Amniotic stem cell (primary cell): Measurements from ENCODE around the gene AFF1.

Experiments used
- DNase-seq: peaks from one replicate; lab custom pipeline; 2025; lab: John Stamatoyannopoulos, UW

AFF1 gene

DNA sequence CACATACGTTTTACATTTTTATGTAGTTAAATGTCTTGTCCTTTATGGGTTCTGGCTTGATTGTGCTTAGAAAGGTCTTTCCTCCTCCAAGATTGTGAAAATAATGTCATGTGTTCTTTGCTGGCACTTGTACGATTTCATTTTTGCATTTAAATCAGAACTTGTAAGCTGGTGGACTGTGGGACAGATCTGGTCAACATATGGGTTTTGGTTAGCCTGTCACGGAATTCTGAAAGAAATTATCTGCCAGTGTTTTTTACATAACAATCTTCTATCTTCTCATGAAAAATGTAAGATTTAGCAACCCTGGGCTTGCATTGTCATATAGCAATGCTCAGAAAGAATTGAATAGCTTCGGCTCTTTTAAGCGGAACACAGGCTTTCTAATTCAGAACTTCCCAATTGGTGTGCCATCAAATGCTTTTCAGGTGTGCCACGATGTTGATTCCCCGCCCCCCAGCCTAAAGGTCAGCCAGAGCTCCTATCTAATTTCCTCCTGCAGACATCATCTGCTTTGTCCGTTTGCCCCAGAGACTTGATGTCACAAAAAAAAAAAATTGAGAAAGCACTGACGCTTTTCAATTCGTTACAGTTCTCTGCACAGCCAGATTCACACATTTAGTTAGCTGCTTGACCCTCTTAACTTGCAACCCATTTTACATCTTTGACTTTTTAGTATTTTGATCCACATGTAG, 16.2 kb downstream of the AFF1 start:
- DNase-seq: no peak

DNA sequence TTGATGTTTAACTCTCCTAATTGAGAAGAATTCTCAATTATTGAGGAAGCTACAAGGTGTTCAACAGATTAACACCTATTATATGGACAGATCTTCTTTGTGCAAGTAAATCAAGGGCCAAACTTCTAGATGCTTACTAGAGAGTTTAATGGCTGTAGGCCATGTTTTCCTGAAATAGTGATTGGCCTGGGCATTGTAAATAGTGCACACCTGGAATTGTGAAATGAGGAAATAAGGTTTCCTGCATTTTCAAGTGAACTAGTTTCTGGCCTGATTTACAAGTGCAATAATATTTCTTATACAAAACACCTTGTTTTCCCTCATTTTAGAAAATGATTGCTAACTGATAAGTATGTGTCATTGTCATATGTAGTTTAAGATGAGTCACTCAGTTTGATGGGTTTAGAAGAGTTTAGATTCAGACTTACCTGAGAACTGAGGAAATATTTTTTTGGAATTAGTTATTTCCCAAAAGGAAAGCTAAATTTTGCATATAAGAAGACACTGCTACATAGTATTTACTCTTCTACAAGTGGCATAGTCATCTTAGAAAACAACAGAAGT, 21.2 kb downstream of the AFF1 start:
- no peak for DNase-seq

GRCh38 chr4:86957215-86957614, 22.4 kb downstream of the AFF1 start:
- no peak for DNase-seq

DNA sequence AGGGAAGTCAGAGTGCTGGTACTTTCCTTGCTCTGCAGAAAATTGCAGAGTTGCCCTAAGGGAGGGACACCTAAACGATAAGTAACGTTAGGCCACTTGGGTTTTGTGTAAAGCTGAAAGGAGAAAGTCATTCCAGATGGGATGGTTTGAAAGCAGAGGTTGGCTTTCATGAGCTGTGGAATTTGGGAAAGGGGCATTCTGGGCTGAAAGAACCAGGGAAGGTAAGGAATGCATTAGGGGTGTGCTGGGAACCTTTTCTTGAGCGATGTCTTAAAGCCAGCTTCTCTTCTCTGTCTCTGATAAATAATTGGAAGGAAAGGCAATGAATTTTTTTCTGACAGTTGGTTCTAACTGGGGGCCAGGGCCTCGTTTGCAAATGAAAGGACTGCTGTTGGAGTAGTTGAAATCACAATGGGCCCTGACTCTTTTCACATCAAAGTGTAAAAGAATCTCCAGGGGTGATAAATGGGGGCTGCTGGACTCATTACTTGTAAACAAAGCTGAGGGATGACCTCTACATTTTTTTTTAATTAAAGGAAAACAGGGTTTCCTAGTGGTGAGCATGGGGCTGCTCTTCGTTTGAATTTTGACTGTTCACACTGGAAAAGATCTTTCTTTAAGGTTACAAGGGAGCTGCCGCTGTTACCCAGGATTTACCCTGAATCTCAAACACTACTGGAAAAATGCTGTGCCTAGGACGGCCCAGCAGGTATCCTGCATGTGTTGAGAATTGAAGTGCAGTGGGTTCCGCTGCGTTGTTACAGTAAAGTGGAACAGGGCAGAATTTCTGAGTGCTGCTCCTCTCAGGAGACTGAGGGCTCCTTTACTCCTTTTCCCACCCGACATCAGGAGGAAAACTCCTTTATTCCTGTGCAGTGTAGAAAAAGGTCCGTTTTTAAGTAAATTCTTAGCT, 25.0 kb downstream of the AFF1 start:
- no peak for DNase-seq

GRCh38 chr4:86960557-86960961, 25.7 kb downstream of the AFF1 start:
- no peak for DNase-seq

DNA sequence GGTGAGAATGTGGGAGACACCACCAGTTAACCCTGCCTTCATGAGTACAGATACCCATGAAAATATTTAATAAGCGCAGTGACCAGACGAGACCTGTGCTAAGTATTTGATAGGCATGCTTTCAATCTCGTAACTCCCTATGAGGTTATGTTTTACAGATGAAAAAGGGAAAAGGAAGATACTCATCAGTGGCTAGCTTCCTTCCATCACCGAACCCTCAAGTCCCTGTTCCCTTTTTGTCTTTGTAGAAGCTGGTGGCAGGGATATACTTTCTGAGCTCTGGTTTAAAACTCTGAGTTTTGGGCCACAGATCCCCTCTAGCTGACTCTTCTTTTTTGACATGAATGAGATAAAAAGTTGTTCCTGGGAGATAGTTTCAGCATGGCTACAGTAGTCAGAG, 26.3 kb downstream of the AFF1 start:
- DNase-seq: no peak

DNA sequence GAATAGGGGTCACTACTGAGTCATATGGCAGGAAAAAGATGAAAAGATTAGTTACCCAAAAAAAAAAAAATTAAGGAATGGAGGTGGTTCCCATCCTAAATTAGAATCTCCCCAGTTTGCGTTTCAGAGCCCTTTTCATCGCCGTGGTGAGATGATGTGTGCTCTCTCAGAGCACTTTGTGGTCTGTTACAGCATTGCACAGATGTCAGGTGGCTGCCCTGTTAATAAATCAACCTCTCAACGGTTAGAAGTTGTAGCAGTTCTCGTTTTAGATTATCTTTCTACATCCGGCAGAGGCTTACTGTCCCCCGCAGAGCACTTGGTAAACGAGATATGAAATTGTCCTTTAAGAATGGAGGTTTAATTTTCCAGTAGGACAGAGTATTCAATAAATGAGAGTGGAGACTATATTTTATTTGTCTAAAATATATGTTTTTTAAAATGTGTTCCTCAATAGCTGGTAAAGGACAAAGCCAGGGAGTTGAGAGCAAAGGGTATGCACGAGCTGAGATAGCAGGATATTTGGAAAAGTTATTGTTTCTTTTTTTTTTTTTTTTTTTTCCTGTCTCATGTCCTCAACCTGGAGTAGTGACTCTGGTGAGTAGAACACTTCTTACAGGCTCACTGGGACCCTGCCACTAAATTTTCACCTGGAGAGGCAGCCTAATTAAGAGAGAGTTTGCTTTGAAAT, 26.9 kb downstream of the AFF1 start:
- DNase-seq: no peak

- DNase-seq: no peak
Measured at GRCh38 chr4:86963697-86964096, 28.9 kb downstream of the AFF1 start.

GRCh38 chr4:86965019-86965976, 30.5 kb downstream of the AFF1 start:
- no peak for DNase-seq

DNA sequence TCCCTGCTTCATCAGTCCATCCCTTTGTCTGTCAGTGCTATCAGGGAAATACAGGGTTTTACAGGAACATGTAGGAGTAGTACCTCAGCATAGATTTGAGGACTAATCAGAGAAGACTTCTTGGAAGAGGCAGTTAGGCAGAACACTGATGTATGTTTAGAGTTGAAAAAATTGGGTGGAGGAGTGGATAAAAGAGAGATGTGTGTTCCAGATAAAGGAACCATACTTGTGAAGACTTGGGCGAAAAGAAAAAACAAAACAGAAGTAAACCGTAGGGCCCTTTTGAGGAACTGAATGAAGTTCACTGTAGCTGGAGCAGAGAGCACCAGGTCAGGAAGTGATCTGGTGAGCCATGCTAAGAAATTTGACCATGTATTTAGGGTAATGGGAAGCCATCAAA, 32.3 kb downstream of the AFF1 start:
- DNase-seq: no peak

- DNase-seq: no peak
Measured at GRCh38 chr4:86967798-86968197, 33.0 kb downstream of the AFF1 start.

DNA sequence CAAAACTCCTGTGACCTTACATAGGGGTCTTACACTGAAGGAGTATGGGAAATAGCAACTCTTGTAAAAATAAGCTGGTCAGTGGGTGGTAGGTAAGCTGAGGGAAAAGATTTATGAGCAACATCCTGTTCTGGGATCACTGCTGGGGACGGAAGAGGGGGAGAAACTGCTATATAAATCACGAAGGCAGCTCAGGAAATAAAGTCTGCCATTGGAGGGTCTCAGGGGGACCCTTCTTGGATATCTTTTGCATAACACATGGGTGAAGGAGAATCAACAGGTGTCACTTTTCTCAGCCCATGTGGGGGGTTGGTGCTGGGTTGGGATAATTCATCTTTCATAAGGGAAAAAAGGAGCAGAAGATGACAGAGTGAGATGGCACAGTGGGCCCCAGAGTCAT, 33.7 kb downstream of the AFF1 start:
- no peak for DNase-seq

- no peak for DNase-seq
Measured at GRCh38 chr4:86970447-86971354, 35.9 kb downstream of the AFF1 start.

GRCh38 chr4:86971355-86971683, 36.5 kb downstream of the AFF1 start:
- no peak for DNase-seq

DNA sequence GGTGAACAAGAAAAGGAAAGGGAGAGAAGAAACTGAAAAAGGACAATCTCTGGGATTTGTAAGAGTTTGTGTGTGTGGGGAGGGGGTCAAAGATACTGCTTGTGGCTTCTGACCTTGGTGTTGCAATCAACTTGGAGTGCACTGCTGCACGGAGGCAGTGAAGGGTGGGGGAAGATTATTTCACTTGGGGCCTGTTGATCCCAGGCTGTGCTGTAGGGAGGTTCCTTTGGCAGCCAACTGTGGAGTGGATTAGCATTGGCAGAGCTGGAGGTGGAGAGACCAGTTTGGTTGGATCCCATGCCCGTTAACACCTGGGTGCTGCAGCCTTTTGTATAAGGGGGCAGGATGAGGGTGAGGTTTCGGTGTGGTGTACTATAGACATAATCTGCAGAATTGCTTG, 38.2 kb downstream of the AFF1 start:
- no peak for DNase-seq

DNA sequence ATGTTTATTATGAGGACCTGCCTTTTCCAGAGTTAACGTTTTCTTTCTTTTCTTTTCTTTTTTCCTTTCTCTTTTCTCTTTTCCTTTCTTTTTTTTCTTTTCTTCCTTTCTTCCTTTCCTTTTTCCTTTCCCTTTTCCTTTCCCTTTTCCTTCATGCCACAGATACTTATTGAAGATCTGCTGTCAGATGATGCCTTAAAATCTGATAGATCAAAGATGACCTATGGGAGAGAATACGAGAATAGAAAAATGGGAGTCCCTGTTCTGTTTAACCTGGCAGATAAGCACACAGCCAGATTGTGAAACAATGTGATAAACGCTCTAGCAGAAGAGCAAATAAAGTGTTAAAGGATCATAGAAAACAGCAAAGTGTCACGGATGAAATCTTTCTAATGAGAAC, 38.9 kb downstream of the AFF1 start:
- DNase-seq: no peak

DNA sequence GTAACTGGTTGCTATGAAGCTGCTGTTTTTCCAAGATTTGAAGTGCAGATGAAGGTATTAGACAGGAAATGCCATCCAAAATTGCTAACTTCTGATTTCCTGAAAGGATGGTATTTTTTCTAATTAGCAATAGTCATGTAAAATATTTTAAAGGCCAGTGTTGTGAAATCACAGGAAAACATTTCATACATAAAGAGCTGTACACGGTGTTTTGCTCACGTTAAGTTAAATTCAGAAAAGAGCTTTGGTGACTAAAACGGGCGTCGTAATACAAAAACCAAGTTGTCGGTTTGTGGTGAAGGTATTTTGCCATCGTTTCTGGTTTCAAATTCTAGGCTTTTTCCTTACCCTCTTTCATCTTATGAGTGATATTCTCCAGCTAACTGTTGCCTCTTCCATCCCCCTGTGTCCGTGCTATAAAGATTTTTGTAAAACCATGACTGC, 39.8 kb downstream of the AFF1 start:
- DNase-seq: no peak

DNA sequence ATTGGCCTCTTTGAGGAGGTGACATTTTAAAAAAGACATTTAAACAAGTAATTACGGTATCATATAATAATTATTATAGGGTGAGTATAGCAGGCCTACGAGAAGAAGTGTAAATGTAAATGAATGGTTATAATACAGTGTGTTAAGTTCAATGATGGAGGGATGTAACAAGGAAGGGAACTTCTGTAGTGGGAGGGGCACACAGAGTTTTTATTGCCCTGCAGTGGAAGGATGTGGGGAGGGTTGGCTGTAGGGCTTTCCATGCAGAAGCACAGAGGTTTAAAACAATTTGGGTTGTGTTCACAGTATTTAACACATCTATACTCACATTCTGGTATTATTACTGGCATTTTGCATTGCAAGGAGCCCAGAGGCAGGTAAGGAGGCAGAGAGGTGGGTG, 41.1 kb downstream of the AFF1 start:
- DNase-seq: no peak

DNA sequence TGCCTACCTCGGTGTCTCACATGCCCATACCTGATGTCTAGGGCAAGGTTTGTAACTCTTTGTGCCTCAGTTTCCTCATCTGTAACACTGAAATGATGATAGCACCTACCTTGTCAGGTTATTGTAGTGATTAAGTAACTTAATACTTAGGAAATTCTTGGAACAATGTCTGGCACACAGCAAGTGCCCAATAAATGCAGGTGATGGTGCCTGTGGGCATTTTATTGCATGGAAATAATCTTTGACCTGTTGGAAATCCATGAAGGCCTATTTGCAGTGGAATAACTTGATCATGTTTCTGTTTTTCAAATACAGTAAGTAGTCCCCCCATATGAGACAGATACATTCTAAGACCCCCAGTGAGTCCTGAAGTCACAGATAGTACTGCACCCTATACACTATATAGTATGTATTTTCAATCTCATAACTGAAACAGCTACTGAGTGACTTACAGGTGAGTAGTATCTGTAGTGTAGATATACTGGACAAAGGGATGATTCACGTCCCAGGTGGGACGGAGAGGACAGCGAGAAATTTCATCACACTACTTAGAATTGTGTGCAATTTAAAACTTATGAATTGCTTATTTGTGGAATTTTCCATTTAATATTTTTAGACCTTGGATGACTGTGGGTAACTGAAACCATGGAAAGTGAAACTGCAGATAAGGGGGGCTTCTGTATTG, 42.1 kb downstream of the AFF1 start:
- DNase-seq: no peak
